OCI-LY7 (cell line): ENCODE results near the gene LHX4. TPM values are rescaled to one million over a fixed set of nuclear protein-coding genes. Genes with fewer than 3 reads are reported as not detected.

ENCODE experiments used
- BruUV-seq: library from RNA; stranded (reverse); fragments of 400-500 nt; replicated peaks from 2 replicates; lab custom pipeline; 2021; lab: Mats Ljungman, UMichigan
- CTCF ChIA-PET: fragments of 300-600 bp; sonication (Branson Sonifier 250); formaldehyde crosslinking; loops from one replicate; lab custom pipeline; 2022; ENCODE audit warnings: antibody characterized with exemption; ENCODE audit not compliant: unreplicated experiment; lab: Charles Lee
- POLR2A ChIA-PET: fragments of 300-600 bp; sonication (Branson Sonifier 250); formaldehyde crosslinking; loops from one replicate; lab custom pipeline; 2022; ENCODE audit warnings: antibody characterized with exemption; lab: Charles Lee
- DNase-seq: peaks from one replicate; pipeline ENCODE4 v3.0.0-alpha.2; 2015; ENCODE audit warnings: low spot score
- H2AFZ ChIP-seq: fragments of 200-600 bp; sonication (generic), shearing (Covaris generic); 2 replicates; pipeline ENCODE4 v1.6.1; 2014; ENCODE audit warnings: mild to moderate bottlenecking, antibody characterized with exemption, low read length, moderate library complexity
- H3K27ac ChIP-seq: fragments of 200-600 bp; sonication (generic); 2 replicates; pipeline ENCODE4 v1.5.1; 2014; ENCODE audit warnings: mixed run types, low read depth, mild to moderate bottlenecking, moderate library complexity, low read length, inconsistent platforms; ENCODE audit not compliant: poor library complexity, severe bottlenecking
- H3K36me3 ChIP-seq: fragments of 200-600 bp; sonication (generic); 2 replicates; pipeline ENCODE4 v1.6.1; 2014; ENCODE audit warnings: mild to moderate bottlenecking, antibody characterized with exemption, low read length, moderate library complexity, mixed read lengths; ENCODE audit not compliant: insufficient read depth
- H3K4me1 ChIP-seq: fragments of 200-600 bp; sonication (generic); 2 replicates; pipeline ENCODE4 v1.5.1; 2014; ENCODE audit warnings: mild to moderate bottlenecking, low read length; ENCODE audit not compliant: insufficient read depth, poor library complexity, severe bottlenecking
- H3K4me2 ChIP-seq: fragments of 200-600 bp; sonication (generic); 2 replicates; pipeline ENCODE4 v1.6.1; 2014; ENCODE audit warnings: mild to moderate bottlenecking, low read length
- H3K4me3 ChIP-seq: fragments of 200-600 bp; sonication (generic); 2 replicates; pipeline ENCODE4 v1.5.1; 2014; ENCODE audit warnings: mild to moderate bottlenecking, low read depth, low read length; ENCODE audit not compliant: poor library complexity, severe bottlenecking
- H3K79me2 ChIP-seq: fragments of 200-600 bp; sonication (generic); 2 replicates; pipeline ENCODE4 v1.6.1; 2016; ENCODE audit warnings: low read depth, mild to moderate bottlenecking, low read length, moderate library complexity, mixed read lengths; ENCODE audit not compliant: insufficient read depth
- H3K9me2 ChIP-seq: fragments of 200-600 bp; sonication (generic); 2 replicates; pipeline ENCODE4 v1.6.1; 2016; ENCODE audit warnings: mild to moderate bottlenecking, low read length, mixed read lengths; ENCODE audit not compliant: insufficient read depth
- H3K9me3 ChIP-seq: fragments of 200-600 bp; sonication (generic); 2 replicates; pipeline ENCODE4 v1.6.1; 2014; ENCODE audit warnings: mild to moderate bottlenecking, mixed run types, low read length, mixed read lengths
- H4K20me1 ChIP-seq: fragments of 200-600 bp; sonication (generic); 2 replicates; pipeline ENCODE4 v1.6.1; 2014; ENCODE audit warnings: mild to moderate bottlenecking, antibody characterized with exemption, low read length, moderate library complexity, mixed read lengths; ENCODE audit not compliant: insufficient read depth
- CTCF ChIP-seq: fragments of 200-600 bp; sonication (generic); conservative IDR thresholded peaks from 2 replicates; pipeline ENCODE4 v1.5.1; 2014; ENCODE audit warnings: mild to moderate bottlenecking, antibody characterized with exemption, low read length, moderate library complexity, mixed read lengths
- EZH2phosphoT487 ChIP-seq: fragments of 200-600 bp; sonication (generic); IDR thresholded peaks from 2 replicates; pipeline ENCODE4 v1.6.1; 2018; ENCODE audit warnings: low read depth, borderline replicate concordance, mild to moderate bottlenecking, mixed run types, antibody characterized with exemption, low read length, moderate library complexity, mixed read lengths
- intact Hi-C: fragments of 100-400 bp; cut with micrococcal nuclease; formaldehyde crosslinking; loops from one replicate; pipeline ENCODE4 v1.10.0; 2022; ENCODE audit not compliant: unreplicated experiment
- total RNA-seq, 2 experiments: library from RNA; depleted of rRNA in 1 of 2; stranded (reverse); fragments of >200 nt in 1 of 2; shearing (Covaris generic) in 1 of 2; gene quantifications; 2 replicates each; pipeline ENCODE4 v1.2.3, GENCODE V29; 2014 to 2022

Gene LHX4
- total RNA-seq, 2 experiments from 2014 or later = 0.06 TPM; not detected in 1

GRCh38 chr1:180204231-180204630 is 25.8 kb upstream of the LHX4 start:
- intact Hi-C loops = no loop called here
- no peak for DNase-seq
- no peaks in the 10 kb centered on the region for H3K4me1 ChIP-seq
- H3K36me3 ChIP-seq = no peaks in the 10 kb centered on the region
- no peaks in the 10 kb centered on the region for H4K20me1 ChIP-seq
- H3K9me2 ChIP-seq = no peaks in the 10 kb centered on the region
- TF ChIP-seq CTCF (no peak), EZH2phosphoT487 (no peak)
- ChIA-PET POLR2A (no interaction called here), CTCF (no interaction called here)
- no peak overlapping the region for H3K4me3 ChIP-seq
- no peak overlapping the region for H2AFZ ChIP-seq
- no peak overlapping the region for H3K27ac ChIP-seq
- no peaks in the 10 kb centered on the region for H3K79me2 ChIP-seq
- H3K9me3 ChIP-seq = no peaks in the 10 kb centered on the region
- no TSS peak for BruUV-seq
- no peak overlapping the region for H3K4me2 ChIP-seq

GRCh38 chr1:180206581-180206980 is 23.5 kb upstream of the LHX4 start:
- BruUV-seq = no TSS peak
- DNase-seq = no peak
- intact Hi-C loops = no loop called here
- Histone ChIP-seq H3K79me2 (no peaks in the 10 kb centered on the region), H4K20me1 (no peaks in the 10 kb centered on the region), H3K4me3 (no peak overlapping the region), H3K9me2 (no peaks in the 10 kb centered on the region), H3K9me3 (no peaks in the 10 kb centered on the region), H2AFZ (no peak overlapping the region), H3K4me2 (no peak overlapping the region), H3K27ac (no peak overlapping the region), H3K4me1 (no peaks in the 10 kb centered on the region), H3K36me3 (no peaks in the 10 kb centered on the region)
- POLR2A ChIA-PET = interaction anchor here (0.8 kb wide), 1 partner anchor 11 kb away, joined by 3 read pairs; no protein-coding TSS in a partner anchor
- TF ChIP-seq EZH2phosphoT487 (no peak), CTCF (no peak)
- CTCF ChIA-PET = no interaction called here

- POLR2A ChIA-PET = no interaction called here
- Histone ChIP-seq H3K9me2 (no peaks in the 10 kb centered on the region), H3K4me2 (no peak overlapping the region), H3K9me3 (no peaks in the 10 kb centered on the region), H3K36me3 (no peaks in the 10 kb centered on the region), H3K4me1 (no peaks in the 10 kb centered on the region), H3K27ac (no peak overlapping the region), H3K79me2 (no peaks in the 10 kb centered on the region), H3K4me3 (no peak overlapping the region), H4K20me1 (no peaks in the 10 kb centered on the region), H2AFZ (no peak overlapping the region)
- intact Hi-C loops = no loop called here
- CTCF ChIA-PET = no interaction called here
- no TSS peak for BruUV-seq
- DNase-seq = no peak
- TF ChIP-seq EZH2phosphoT487 = no peak
- no peak for TF ChIP-seq CTCF
These were observed 21.8 kb upstream of the LHX4 start for GRCh38 chr1:180208264-180208663.
